GM12865 (cell line): ENCODE results near the gene RSPH9.
"Not testable (repeated sequence)": the region's sequence is repeated elsewhere in the genome, so short reads cannot be mapped to it uniquely, and the experiment has no call there.

Source experiments
- DNase-seq: peaks from one replicate; pipeline ENCODE4 v3.0.0; 2010; ENCODE audit warnings: low read depth
- H3K4me3 ChIP-seq: 2 replicates; pipeline ENCODE4 v1.5.1; 2011; ENCODE audit warnings: mild to moderate bottlenecking, low read depth, low read length, control low read depth
- CTCF ChIP-seq: IDR thresholded peaks from 2 replicates; pipeline ENCODE4 v1.5.1; 2011; ENCODE audit warnings: low read length, control low read depth, low read depth, inconsistent platforms; ENCODE audit not compliant: insufficient read depth; ENCODE audit errors: missing control alignments

RSPH9 gene

GRCh38 chr6:43658161-43658560, 13.3 kb downstream of the RSPH9 start:
- TF ChIP-seq CTCF, result no peak
- no peak overlapping the region for H3K4me3 ChIP-seq
- DNase-seq, result no peak

- not testable (repeated sequence) for H3K4me3 ChIP-seq
Measured at GRCh38 chr6:43662948-43663347, 18.1 kb downstream of the RSPH9 start.

GRCh38 chr6:43665376-43665775, 20.5 kb downstream of the RSPH9 start:
- no peak overlapping the region for H3K4me3 ChIP-seq
- no peak for TF ChIP-seq CTCF
- DNase-seq, result no peak

More at GRCh38 chr6:43662948-43663347, 18.1 kb downstream of the RSPH9 start:
- DNase-seq, result not testable (repeated sequence)

GRCh38 chr6:43666196-43666920, 21.5 kb downstream of the RSPH9 start:
- no peak overlapping the region for H3K4me3 ChIP-seq
- DNase-seq, result no peak
- TF ChIP-seq CTCF, result no peak

GRCh38 chr6:43667245-43668150, 22.7 kb downstream of the RSPH9 start:
- peak overlapping the region; percentile 11; the same call in 1 of the 2 replicates for H3K4me3 ChIP-seq
- peak; percentile 84 for DNase-seq
- peak; percentile 96 for TF ChIP-seq CTCF

- no peak overlapping the region for H3K4me3 ChIP-seq
- peak; percentile 60 for TF ChIP-seq CTCF
- peak; percentile 68 for DNase-seq
Measured at GRCh38 chr6:43668151-43669028, 23.6 kb downstream of the RSPH9 start.
